ENCODE results near the gene TICAM2. TPM values are rescaled to one million over a fixed set of nuclear protein-coding genes. Genes with fewer than 3 reads are reported as not detected.

The TICAM2 gene
- total and polyA plus RNA-seq, 2 donors (not counting 1 experiment from before 2014, with no cell fraction given), result 0.55 to 5.4 TPM

- intact Hi-C loops (cut with micrococcal nuclease), result loop anchor here (5.0 kb wide), 1 partner anchor 491 kb away; no protein-coding TSS in a partner anchor
- H3K79me2 ChIP-seq (ENCODE audit: control insufficient read depth, insufficient read depth, low read length), result peaks cover 27% of the 10 kb centered on the region
- no peak overlapping the region for H3K4me3 ChIP-seq (ENCODE audit: control extremely low read depth in 1 of 5, extremely low read depth in 1 of 5, insufficient read depth in 1 of 5, low read depth in 2 of 5, low read length in 4 of 5)
- Mint-ChIP-seq H3K27ac (no peak overlapping the region), H3K27me3 (no peaks in the 10 kb centered on the region), H3K9me3 (ENCODE audit: insufficient read depth) (no peaks in the 10 kb centered on the region), H3K4me3 (no peak overlapping the region), H3K4me1 (no peaks in the 10 kb centered on the region)
- H3K27me3 ChIP-seq (replicated peaks in 1 of 4; ENCODE audit: control extremely low read depth in 1 of 4, control insufficient read depth in 3 of 4, insufficient read depth in 4 of 4, low read length in 3 of 4), result no peaks in the 10 kb centered on the region
- H3K9ac ChIP-seq (ENCODE audit: low read length), result no peak overlapping the region
- ATAC-seq (ENCODE audit: low read depth) (no peak), DNase-seq (no peak)
- 78% methylated on average over 3 of the region's 4 CpGs for WGBS (ENCODE audit: insufficient coverage)
- H2AFZ ChIP-seq (ENCODE audit: insufficient read depth, low read depth, low read length, poor library complexity, severe bottlenecking), result no peak overlapping the region
- H3K9me3 ChIP-seq (ENCODE audit: control extremely low read depth in 1 of 3, control insufficient read depth in 2 of 3, insufficient read depth in 1 of 3, low read length in 2 of 3), result no peaks in the 10 kb centered on the region
- ChIA-PET CTCF (interaction anchor here (1.0 to 5.5 kb wide), 7 partner anchors 11 to 1977 kb away, joined by 3 to 61 read pairs (median 4); no protein-coding TSS in a partner anchor), POLR2A (no interaction called here)
- no peaks in the 10 kb centered on the region for H3K36me3 ChIP-seq (replicated peaks in 1 of 2; ENCODE audit: control extremely low read depth in 1 of 2, control insufficient read depth in 1 of 2, extremely low read depth in 1 of 2, insufficient read depth in 2 of 2, low read length in 1 of 2)
- H4K20me1 ChIP-seq (ENCODE audit: control insufficient read depth, insufficient read depth, low read length, poor library complexity, severe bottlenecking), result peaks cover 12% of the 10 kb centered on the region
- H3K4me2 ChIP-seq (replicated peaks; ENCODE audit: low read depth, low read length, poor library complexity, severe bottlenecking), result no peak overlapping the region
- no peak for TF ChIP-seq CTCF (IDR thresholded peaks at IDR 0.05)
- TF ChIP-seq EZH2 (IDR thresholded peaks at IDR 0.05; ENCODE audit: borderline replicate concordance, insufficient read depth, low read depth, low read length, poor library complexity, severe bottlenecking), result no peak
- H3K4me1 ChIP-seq (ENCODE audit: control insufficient read depth in 2 of 2, insufficient read depth in 2 of 2, low read length in 2 of 2), result no peaks in the 10 kb centered on the region
- no peak overlapping the region for H3K27ac ChIP-seq (ENCODE audit: low read length in 2 of 2)
These were observed 13.6 kb downstream of the TICAM2 start for GRCh38 chr5:115588640-115589039.

- Mint-ChIP-seq H3K9me3 (ENCODE audit: insufficient read depth) (no peaks in the 10 kb centered on the region), H3K27ac (no peak overlapping the region), H3K4me1 (peaks cover 2% of the 10 kb centered on the region), H3K27me3 (no peaks in the 10 kb centered on the region), H3K4me3 (no peak overlapping the region)
- Histone ChIP-seq H3K4me2 (replicated peaks; ENCODE audit: low read depth, low read length, poor library complexity, severe bottlenecking) (no peak overlapping the region), H3K4me3 (ENCODE audit: control extremely low read depth in 1 of 5, extremely low read depth in 1 of 5, insufficient read depth in 1 of 5, low read depth in 2 of 5, low read length in 4 of 5) (no peak overlapping the region), H3K9ac (ENCODE audit: low read length) (no peak overlapping the region), H3K27ac (ENCODE audit: low read length in 2 of 2) (no peak overlapping the region), H3K4me1 (ENCODE audit: control insufficient read depth in 2 of 2, insufficient read depth in 2 of 2, low read length in 2 of 2) (peaks cover 0 to 3% of the 10 kb centered on the region in 2 donors), H3K36me3 (replicated peaks in 1 of 2; ENCODE audit: control extremely low read depth in 1 of 2, control insufficient read depth in 1 of 2, extremely low read depth in 1 of 2, insufficient read depth in 2 of 2, low read length in 1 of 2) (no peaks in the 10 kb centered on the region), H4K20me1 (ENCODE audit: control insufficient read depth, insufficient read depth, low read length, poor library complexity, severe bottlenecking) (peaks cover 12% of the 10 kb centered on the region), H2AFZ (ENCODE audit: insufficient read depth, low read depth, low read length, poor library complexity, severe bottlenecking) (no peak overlapping the region), H3K9me3 (ENCODE audit: control extremely low read depth in 1 of 3, control insufficient read depth in 2 of 3, insufficient read depth in 1 of 3, low read length in 2 of 3) (no peaks in the 10 kb centered on the region), H3K79me2 (ENCODE audit: control insufficient read depth, insufficient read depth, low read length) (peaks cover 23% of the 10 kb centered on the region), H3K27me3 (replicated peaks in 1 of 4; ENCODE audit: control extremely low read depth in 1 of 4, control insufficient read depth in 3 of 4, insufficient read depth in 4 of 4, low read length in 3 of 4) (no peaks in the 10 kb centered on the region)
- ATAC-seq (ENCODE audit: low read depth) (peak; percentile 28), DNase-seq (peak; percentile 56)
- CTCF ChIA-PET, result interaction anchor here (0.7 to 5.5 kb wide), 10 partner anchors 12 to 489 kb away, joined by 3 to 61 read pairs (median 6); no protein-coding TSS in a partner anchor
- intact Hi-C loops (cut with micrococcal nuclease), result loop anchor here (1.0 to 5.0 kb wide), 3 partner anchors 42 to 489 kb away; partner anchors contain the start of gene FEM1C
- TF ChIP-seq EZH2 (IDR thresholded peaks at IDR 0.05; ENCODE audit: borderline replicate concordance, insufficient read depth, low read depth, low read length, poor library complexity, severe bottlenecking), result no peak
- peak; percentile 82 for TF ChIP-seq CTCF (IDR thresholded peaks at IDR 0.05)
- 90% methylated on average over 3 of the region's 6 CpGs for WGBS (ENCODE audit: insufficient coverage)
- POLR2A ChIA-PET, result no interaction called here
These were observed 15.6 kb downstream of the TICAM2 start for GRCh38 chr5:115586525-115587146.

Data from B cell (primary cell).